ENCODE data around the gene MSH5. TPM values are rescaled to one million over a fixed set of nuclear protein-coding genes. Genes with fewer than 3 reads are reported as not detected.
"Not testable (repeated sequence)": the region's sequence is repeated elsewhere in the genome, so short reads cannot be mapped to it uniquely, and the experiment has no call there.

MSH5 gene
- total RNA-seq: 1.8 TPM
- long read RNA-seq, partial matches to known transcripts: 0 of 2 reads
- long read RNA-seq, other reads (novel, unspliced or antisense): 2 of 2 reads

- ATAC-seq (ENCODE audit: poor library complexity) (peak; percentile 95), DNase-seq (peak; percentile 99)
- intact Hi-C loops (cut with DNase I): loop anchor here (5.0 to 10.0 kb wide), 2 partner anchors 38 to 95 kb away; partner anchors contain the start of gene ABHD16A
These were observed at the start of gene MSH5 for GRCh38 chr6:31739639-31740396. MSH5 (plus strand) TSS chr6:31740005; CDS start chr6:31740467, 462 bp downstream.

DNA sequence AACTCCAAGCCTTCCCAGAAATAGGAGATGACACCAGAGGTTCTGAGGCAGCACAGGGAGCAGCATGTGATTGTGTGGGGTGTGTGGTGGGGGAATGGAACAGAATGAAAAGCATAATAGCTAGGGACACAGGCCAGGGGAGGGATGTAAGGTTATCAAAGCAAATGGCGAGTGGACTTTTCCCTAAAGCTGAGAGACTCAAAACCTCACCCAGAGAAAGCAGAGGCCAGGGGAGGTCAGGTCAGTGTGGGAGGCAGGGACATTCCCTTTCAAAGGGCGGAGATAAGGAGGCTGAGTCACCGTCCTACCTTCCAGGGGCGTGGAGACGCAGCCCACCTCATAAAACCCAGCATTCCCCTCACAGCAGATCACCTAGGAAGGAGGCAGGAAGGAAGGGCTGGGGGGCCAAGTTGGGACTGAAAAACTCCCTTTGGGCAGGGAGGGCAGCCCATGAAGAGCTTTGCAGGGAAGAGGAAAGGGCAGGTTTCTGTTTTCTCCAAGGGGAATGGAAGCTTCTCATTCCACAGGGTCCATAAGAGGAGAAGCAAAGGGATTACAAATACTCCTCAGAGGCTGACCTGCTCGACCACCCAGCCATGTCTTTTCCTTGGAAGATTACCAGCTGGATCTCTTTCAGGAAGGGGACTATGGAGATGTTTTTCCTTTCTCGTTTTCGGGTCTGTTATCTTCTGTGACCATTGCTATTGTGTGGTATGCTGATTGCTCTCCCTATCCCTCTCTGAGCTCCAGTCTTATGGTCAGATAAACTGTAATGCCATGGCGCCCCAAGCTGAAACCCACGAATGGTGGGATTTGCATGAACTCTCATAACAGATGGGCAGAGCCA, 49.4 kb upstream of the MSH5 start:
- DNase-seq (no peak), ATAC-seq (ENCODE audit: poor library complexity) (no peak)
- intact Hi-C loops (cut with DNase I): no loop called here

DNA sequence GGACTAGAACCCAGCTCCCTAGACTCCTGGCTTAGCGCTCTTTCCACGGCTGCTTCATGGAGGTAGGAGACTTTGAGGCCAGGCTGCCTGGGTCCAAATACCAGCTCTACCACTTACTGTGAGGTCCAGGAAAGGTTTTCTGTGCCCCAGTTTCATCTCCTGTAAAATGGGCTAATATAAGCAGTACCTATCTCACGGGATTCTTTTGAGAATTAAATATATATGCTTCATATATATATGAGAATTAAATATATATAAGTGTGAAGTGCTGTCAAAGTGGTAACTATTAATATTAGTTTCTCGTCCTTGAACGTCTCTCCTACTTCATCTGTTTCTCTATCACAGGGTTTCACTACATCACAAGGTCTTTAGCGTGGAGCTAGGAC, 48.7 kb upstream of the MSH5 start:
- ATAC-seq (ENCODE audit: poor library complexity) (no peak), DNase-seq (no peak)
- intact Hi-C loops (cut with DNase I): no loop called here

DNA sequence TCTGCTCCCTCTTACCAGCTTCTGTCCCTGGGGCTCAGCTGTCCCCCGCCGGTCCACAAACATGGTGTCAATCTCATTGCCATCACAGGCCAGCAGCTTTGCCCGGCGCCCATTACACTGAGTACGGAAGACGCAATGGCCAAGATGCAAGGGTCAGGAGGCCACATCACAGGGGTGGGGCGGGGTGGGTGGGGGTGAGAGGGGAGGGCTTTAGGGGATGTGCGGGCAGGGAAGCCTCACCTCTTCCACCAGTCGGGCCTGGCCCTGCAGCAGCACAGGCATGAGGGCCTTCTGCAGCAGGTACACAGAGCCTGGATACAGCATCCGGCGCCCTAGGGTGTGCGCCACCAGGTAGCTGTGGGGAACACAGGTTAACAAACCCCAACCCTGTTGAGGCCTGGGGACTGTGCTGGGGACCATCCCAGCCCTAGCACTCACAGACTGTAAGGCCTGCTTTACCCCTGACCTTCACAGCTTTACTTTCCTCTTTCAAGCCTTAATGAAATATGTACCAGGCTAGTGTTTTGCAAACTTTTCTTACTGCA, 48.2 kb upstream of the MSH5 start:
- no peak for ATAC-seq (ENCODE audit: poor library complexity)
- intact Hi-C loops (cut with DNase I): no loop called here
- no peak for DNase-seq

GRCh38 chr6:31692353-31692752, 47.5 kb upstream of the MSH5 start:
- DNase-seq: no peak
- ATAC-seq (ENCODE audit: poor library complexity): no peak
- intact Hi-C loops (cut with DNase I): no loop called here

GRCh38 chr6:31692886-31693285, 46.9 kb upstream of the MSH5 start:
- DNase-seq: no peak
- no peak for ATAC-seq (ENCODE audit: poor library complexity)
- intact Hi-C loops (cut with DNase I): no loop called here

GRCh38 chr6:31693535-31693934, 46.3 kb upstream of the MSH5 start:
- intact Hi-C loops (cut with DNase I): no loop called here
- no peak for ATAC-seq (ENCODE audit: poor library complexity)
- DNase-seq: no peak

- no peak for DNase-seq
- intact Hi-C loops (cut with DNase I): no loop called here
- no peak for ATAC-seq (ENCODE audit: poor library complexity)
These were observed 42.2 kb upstream of the MSH5 start for GRCh38 chr6:31697555-31697954.

- DNase-seq (no peak), ATAC-seq (ENCODE audit: poor library complexity) (no peak)
- intact Hi-C loops (cut with DNase I): loop anchor here (5.0 kb wide), 1 partner anchor 36 kb away; the partner anchor contains the start of gene CLIC1
These were observed 38.9 kb upstream of the MSH5 start for GRCh38 chr6:31700740-31701401.

- no peak for ATAC-seq (ENCODE audit: poor library complexity)
- intact Hi-C loops (cut with DNase I): loop anchor here (5.0 kb wide), 1 partner anchor 35 kb away; the partner anchor contains the start of gene CLIC1
- DNase-seq: peak; percentile 58
These were observed 38.0 kb upstream of the MSH5 start for GRCh38 chr6:31701666-31702404.

DNA sequence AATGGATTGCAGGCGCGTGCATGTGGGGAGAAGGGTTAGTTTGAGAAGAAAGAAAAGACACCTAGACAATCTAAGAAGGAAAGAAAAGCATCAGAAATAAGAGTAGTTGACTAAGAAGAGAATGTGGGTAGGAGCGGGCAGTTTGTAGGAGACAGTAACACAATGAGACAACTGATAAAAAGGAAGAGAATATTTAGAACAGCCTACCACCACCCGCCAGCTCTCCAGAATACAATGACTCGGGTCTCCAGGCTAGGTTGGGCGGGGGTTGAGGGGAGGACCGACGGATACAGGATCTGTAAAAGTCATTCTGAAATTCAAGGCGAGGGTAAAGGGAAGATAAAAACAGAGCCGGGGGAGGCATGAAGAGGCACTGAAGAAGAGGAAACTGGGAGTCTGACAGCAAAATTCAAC, 37.4 kb upstream of the MSH5 start:
- DNase-seq (no peak), ATAC-seq (ENCODE audit: poor library complexity) (peak; percentile 8)
- intact Hi-C loops (cut with DNase I): loop anchor here (5.0 kb wide), 1 partner anchor 35 kb away; the partner anchor contains the start of gene CLIC1

GRCh38 chr6:31702819-31703716, 36.7 kb upstream of the MSH5 start, which contains the start of gene ABHD16A:
ABHD16A (minus strand) TSS chr6:31703324; CDS start chr6:31703281, 43 bp downstream.
- ATAC-seq (ENCODE audit: poor library complexity): peak; percentile 99
- intact Hi-C loops (cut with DNase I): loop anchor here (5.0 kb wide), 1 partner anchor 34 kb away; the partner anchor contains the start of gene CLIC1
- peak; percentile 100 for DNase-seq

GRCh38 chr6:31705931-31706330, 33.9 kb upstream of the MSH5 start:
- DNase-seq (no peak), ATAC-seq (ENCODE audit: poor library complexity) (no peak)
- intact Hi-C loops (cut with DNase I): no loop called here

DNA sequence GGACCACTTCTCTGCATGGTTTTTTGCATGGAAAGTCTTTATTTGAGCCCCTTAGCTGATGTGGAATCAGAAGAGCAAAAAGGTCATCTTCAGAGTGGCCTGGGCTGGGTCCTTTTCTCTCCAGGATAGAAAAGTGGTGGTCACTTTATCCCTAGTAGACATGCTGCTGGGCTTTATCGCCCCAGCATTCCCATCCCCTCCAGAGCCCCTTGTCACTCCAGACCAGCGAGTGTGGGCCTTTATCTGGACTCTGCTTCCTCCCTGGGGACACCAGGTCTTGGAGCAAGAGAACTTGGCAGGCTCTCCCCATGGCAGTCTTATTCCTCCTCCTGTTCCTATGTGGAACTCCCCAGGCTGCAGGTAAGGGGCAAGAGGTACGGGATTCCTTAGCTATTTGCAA, 33.2 kb upstream of the MSH5 start, which contains the start of gene LY6G6F:
LY6G6F (plus strand) TSS at position 268 of the 400 bp plus-strand sequence; CDS start at position 309, 41 bp downstream.
- ATAC-seq (ENCODE audit: poor library complexity): no peak
- intact Hi-C loops (cut with DNase I): no loop called here
- no peak for DNase-seq

GRCh38 chr6:31707701-31708100, 32.1 kb upstream of the MSH5 start:
- intact Hi-C loops (cut with DNase I): no loop called here
- no peak for DNase-seq
- ATAC-seq (ENCODE audit: poor library complexity): no peak

GRCh38 chr6:31708224-31708623, 31.6 kb upstream of the MSH5 start:
- DNase-seq (no peak), ATAC-seq (ENCODE audit: poor library complexity) (no peak)
- intact Hi-C loops (cut with DNase I): no loop called here

GRCh38 chr6:31709157-31709556, 30.6 kb upstream of the MSH5 start:
- intact Hi-C loops (cut with DNase I); DNase-seq; ATAC-seq (ENCODE audit: poor library complexity): not testable (repeated sequence)

Data from Right ventricle myocardium superior (tissue), 1 donor.